HG02678 (cell line): ENCODE results near the gene CELF1.

Source experiments
- ATAC-seq: cut with Tn5 transposase; IDR thresholded peaks from one replicate; pipeline ENCODE4 v1.9.1; 2021; ENCODE audit warnings: mild to moderate bottlenecking, moderate library complexity; ENCODE audit not compliant: unreplicated experiment

The CELF1 gene

GRCh38 chr11:47552566-47553405, at the start of gene CELF1:
Gene CELF1, minus strand, starts transcription at chr11:47553132. Its CDS starts 53,609 bp downstream, at chr11:47499523.
- ATAC-seq = peak; percentile 92

- ATAC-seq = no peak
Observed at GRCh38 chr11:47599902-47600301, 47.0 kb upstream of the CELF1 start.

- ATAC-seq = no peak
Observed at GRCh38 chr11:47595967-47596366, 43.0 kb upstream of the CELF1 start.

GRCh38 chr11:47595029-47595428, 42.1 kb upstream of the CELF1 start:
- ATAC-seq = no peak

- ATAC-seq = no peak
Observed at GRCh38 chr11:47593934-47594855, 41.3 kb upstream of the CELF1 start, which contains the start of gene C1QTNF4. Gene C1QTNF4, minus strand, starts transcription at chr11:47594411. Its CDS starts 3,601 bp downstream, at chr11:47590810.

GRCh38 chr11:47593492-47593933, 40.6 kb upstream of the CELF1 start:
- no peak for ATAC-seq

- ATAC-seq = no peak
Observed at GRCh38 chr11:47592970-47593369, 40.0 kb upstream of the CELF1 start.

GRCh38 chr11:47592251-47592650, 39.3 kb upstream of the CELF1 start:
- no peak for ATAC-seq

- no peak for ATAC-seq
Observed at GRCh38 chr11:47591764-47592163, 38.8 kb upstream of the CELF1 start.

- ATAC-seq = no peak
Observed at GRCh38 chr11:47589977-47590861, 37.3 kb upstream of the CELF1 start.

GRCh38 chr11:47589584-47589976, 36.6 kb upstream of the CELF1 start:
- ATAC-seq = no peak

- ATAC-seq = no peak
Observed at GRCh38 chr11:47589118-47589517, 36.2 kb upstream of the CELF1 start.

- ATAC-seq = no peak
Observed at GRCh38 chr11:47587723-47588326, 34.9 kb upstream of the CELF1 start.

- ATAC-seq = no peak
Observed at GRCh38 chr11:47587039-47587716, 34.2 kb upstream of the CELF1 start.

- no peak for ATAC-seq
Observed at GRCh38 chr11:47586098-47586855, 33.3 kb upstream of the CELF1 start, which contains the start of gene FAM180B. Gene FAM180B, plus strand, starts transcription at chr11:47586678. Its CDS starts 91 bp downstream, at chr11:47586769.

GRCh38 chr11:47583844-47584243, 30.9 kb upstream of the CELF1 start:
- ATAC-seq = no peak

GRCh38 chr11:47578524-47579494, 25.9 kb upstream of the CELF1 start, which contains the start of the genes KBTBD4 and NDUFS3:
Gene KBTBD4, minus strand, starts transcription at chr11:47578970. Its CDS starts 19 bp downstream, at chr11:47578951.
Gene NDUFS3, plus strand, starts transcription at chr11:47579074. Its CDS starts 18 bp downstream, at chr11:47579092.
- peak; percentile 93 for ATAC-seq
